Left ventricle myocardium inferior (tissue), 1 donor: ENCODE measurements around the gene STIM2. TPM values are rescaled to one million over a fixed set of nuclear protein-coding genes. Genes with fewer than 3 reads are reported as not detected.
A peak's percentile ranks its signal among the peaks of the same experiment; 100 is the strongest.

Experiments
- DNase-seq: peaks from one replicate; pipeline ENCODE4 v3.0.0-alpha.2; 2020
- H3K27ac ChIP-seq: fragments of 200-600 bp; replicated peaks from 2 replicates; pipeline ENCODE4 v1.8.0; 2021
- H3K27me3 ChIP-seq: fragments of 200-600 bp; 2 replicates; pipeline ENCODE4 v1.8.0; 2021; ENCODE audit warnings: low read depth
- H3K36me3 ChIP-seq: fragments of 200-600 bp; 2 replicates; pipeline ENCODE4 v1.8.0; 2021
- H3K4me1 ChIP-seq: fragments of 200-600 bp; 2 replicates; pipeline ENCODE4 v1.8.0; 2021
- H3K4me3 ChIP-seq: fragments of 200-600 bp; 2 replicates; pipeline ENCODE4 v1.8.0; 2021; ENCODE audit warnings: mild to moderate bottlenecking, moderate library complexity
- H3K9me3 ChIP-seq: fragments of 200-600 bp; replicated peaks from 2 replicates; pipeline ENCODE4 v1.8.0; 2021
- intact Hi-C: fragments of 100-400 bp; cut with micrococcal nuclease; formaldehyde crosslinking; loops from one replicate; pipeline ENCODE4 v1.11.0; 2022
- total RNA-seq: library from RNA; stranded (reverse); fragmentation: NEBNext Ultra II Directional; extraction: Animal tissue kit (Norgen Biotek cat#: 25700); gene quantifications from one replicate; pipeline ENCODE4 v1.2.1, GENCODE V29; 2021
- TF ChIP-seq, protein P1 (sequence below): fragments of 200-600 bp; IDR thresholded peaks from 2 replicates; pipeline ENCODE4 v1.8.0; 2021; ENCODE audit warnings: antibody characterized with exemption, mild to moderate bottlenecking, borderline replicate concordance
- donor health status: DM: no; HTN: yes; CAD: no; lungs with severe emphysema.

The STIM2 gene
- total RNA-seq, 1 donor from 2014 or later = 12.2 TPM

DNA sequence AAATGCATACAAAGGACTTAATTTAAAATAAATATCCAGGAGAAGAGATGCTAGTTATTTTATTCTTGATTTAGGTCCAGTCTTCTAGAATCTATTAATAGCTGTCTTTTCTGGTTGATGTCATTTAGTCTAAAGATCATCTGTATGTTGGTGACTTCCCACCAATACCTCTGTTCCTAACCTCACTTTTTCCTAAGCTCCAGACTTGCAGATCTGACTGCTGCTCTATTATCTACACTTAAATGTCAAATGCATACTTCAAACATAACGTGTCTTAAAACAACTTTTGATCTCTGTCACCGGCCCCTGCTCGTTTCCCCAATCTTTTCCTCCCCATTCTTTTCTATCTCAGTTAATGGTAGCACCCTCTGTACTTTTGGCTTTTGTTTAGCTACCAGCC, 133.3 kb downstream of the STIM2 start:
- peaks cover 31% of the 10 kb centered on the region for H3K4me1 ChIP-seq
- H3K27me3 ChIP-seq = no peaks in the 10 kb centered on the region
- no peak for DNase-seq
- no peaks in the 10 kb centered on the region for H3K36me3 ChIP-seq
- TF ChIP-seq, protein P1, sequence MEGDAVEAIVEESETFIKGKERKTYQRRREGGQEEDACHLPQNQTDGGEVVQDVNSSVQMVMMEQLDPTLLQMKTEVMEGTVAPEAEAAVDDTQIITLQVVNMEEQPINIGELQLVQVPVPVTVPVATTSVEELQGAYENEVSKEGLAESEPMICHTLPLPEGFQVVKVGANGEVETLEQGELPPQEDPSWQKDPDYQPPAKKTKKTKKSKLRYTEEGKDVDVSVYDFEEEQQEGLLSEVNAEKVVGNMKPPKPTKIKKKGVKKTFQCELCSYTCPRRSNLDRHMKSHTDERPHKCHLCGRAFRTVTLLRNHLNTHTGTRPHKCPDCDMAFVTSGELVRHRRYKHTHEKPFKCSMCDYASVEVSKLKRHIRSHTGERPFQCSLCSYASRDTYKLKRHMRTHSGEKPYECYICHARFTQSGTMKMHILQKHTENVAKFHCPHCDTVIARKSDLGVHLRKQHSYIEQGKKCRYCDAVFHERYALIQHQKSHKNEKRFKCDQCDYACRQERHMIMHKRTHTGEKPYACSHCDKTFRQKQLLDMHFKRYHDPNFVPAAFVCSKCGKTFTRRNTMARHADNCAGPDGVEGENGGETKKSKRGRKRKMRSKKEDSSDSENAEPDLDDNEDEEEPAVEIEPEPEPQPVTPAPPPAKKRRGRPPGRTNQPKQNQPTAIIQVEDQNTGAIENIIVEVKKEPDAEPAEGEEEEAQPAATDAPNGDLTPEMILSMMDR = no peak
- H3K27ac ChIP-seq = peak overlapping the region; percentile 57
- H3K9me3 ChIP-seq = peaks cover 16% of the 10 kb centered on the region
- intact Hi-C loops = no loop called here
- H3K4me3 ChIP-seq = no peak overlapping the region

- intact Hi-C loops = no loop called here
- no peaks in the 10 kb centered on the region for H3K27me3 ChIP-seq
- DNase-seq = no peak
- H3K4me1 ChIP-seq = peaks cover 31% of the 10 kb centered on the region
- TF ChIP-seq, protein P1 = no peak
- no peaks in the 10 kb centered on the region for H3K36me3 ChIP-seq
- no peak overlapping the region for H3K4me3 ChIP-seq
- H3K9me3 ChIP-seq = peaks cover 10% of the 10 kb centered on the region
- H3K27ac ChIP-seq = no peak overlapping the region
Observed at GRCh38 chr4:26995316-26995715, 134.7 kb downstream of the STIM2 start.

- Histone ChIP-seq H3K36me3 (no peaks in the 10 kb centered on the region), H3K27me3 (no peaks in the 10 kb centered on the region), H3K4me1 (peaks cover 31% of the 10 kb centered on the region), H3K9me3 (no peaks in the 10 kb centered on the region), H3K27ac (no peak overlapping the region), H3K4me3 (no peak overlapping the region)
- intact Hi-C loops = no loop called here
- DNase-seq = no peak
- TF ChIP-seq, protein P1 = no peak
Observed at GRCh38 chr4:26996745-26997144, 136.1 kb downstream of the STIM2 start.

DNA sequence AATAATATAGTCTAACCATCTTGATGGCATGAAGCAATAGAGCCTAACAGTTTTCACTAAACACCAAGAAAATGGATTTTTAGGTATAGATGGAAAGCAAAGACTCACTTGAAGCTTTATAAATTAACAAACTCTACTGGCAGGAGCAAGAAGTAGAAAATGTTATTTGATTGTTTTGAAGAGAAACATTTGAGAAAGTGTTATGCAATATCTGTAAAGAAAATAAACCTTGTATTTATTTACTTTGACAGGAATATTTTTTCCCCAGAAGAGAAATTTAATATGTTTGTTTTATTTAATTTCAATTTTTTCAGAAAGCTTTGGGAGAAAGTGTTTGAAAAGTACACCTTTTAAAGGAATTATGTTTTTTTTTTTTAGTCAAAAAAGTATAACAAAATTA, 139.0 kb downstream of the STIM2 start:
- TF ChIP-seq, protein P1 = no peak
- Histone ChIP-seq H3K4me3 (no peak overlapping the region), H3K36me3 (no peaks in the 10 kb centered on the region), H3K9me3 (no peaks in the 10 kb centered on the region), H3K27me3 (no peaks in the 10 kb centered on the region), H3K4me1 (peaks cover 5% of the 10 kb centered on the region), H3K27ac (no peak overlapping the region)
- intact Hi-C loops = loop anchor here (10.0 kb wide), 2 partner anchors 135 to 535 kb away; partner anchors contain the start of gene STIM2
- no peak for DNase-seq

DNA sequence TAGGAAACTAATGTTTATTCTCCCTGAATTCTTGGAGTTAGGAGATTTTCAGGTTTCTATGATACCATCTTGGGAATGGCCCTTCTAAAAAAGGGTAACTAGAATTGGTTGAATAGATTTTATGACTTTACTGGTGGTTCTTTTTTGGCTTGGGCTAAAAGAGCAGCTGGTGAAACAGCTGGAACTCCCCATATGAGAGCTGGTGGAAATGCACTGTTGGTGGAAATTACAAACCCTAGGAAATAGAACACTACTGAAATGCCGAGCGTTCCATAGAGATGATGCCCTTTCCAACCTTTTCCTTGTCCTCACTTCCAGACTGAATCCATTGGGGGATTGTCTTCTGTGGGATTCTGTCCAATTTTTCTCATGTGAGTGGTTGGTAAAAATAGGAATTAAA, 139.5 kb downstream of the STIM2 start:
- TF ChIP-seq, protein P1 = no peak
- peaks cover under 1% of the 10 kb centered on the region for H3K4me1 ChIP-seq
- intact Hi-C loops = loop anchor here (10.0 kb wide), 2 partner anchors 135 to 535 kb away; partner anchors contain the start of gene STIM2

More for the DNA sequence above, 139.5 kb downstream of the STIM2 start:
- H3K9me3 ChIP-seq = no peaks in the 10 kb centered on the region
- no peaks in the 10 kb centered on the region for H3K36me3 ChIP-seq
- H3K27ac ChIP-seq = no peak overlapping the region
- H3K4me3 ChIP-seq = no peak overlapping the region
- H3K27me3 ChIP-seq = no peaks in the 10 kb centered on the region
- no peak for DNase-seq
